HepG2 (cell line): Measurements from ENCODE around the gene INPP1. TPM values are rescaled to one million over a fixed set of nuclear protein-coding genes. Genes with fewer than 3 reads are reported as not detected.

ENCODE experiments used
- ATAC-seq: fragments of 200-7000 bp; cut with Tn5 transposase; 3 replicates; pipeline ENCODE4 v1.9.1; 2020; ENCODE audit warnings: mild to moderate bottlenecking, moderate library complexity
- BruUV-seq: library from RNA; stranded (reverse); fragments of 400-500 nt; replicated peaks from 2 replicates; lab custom pipeline; 2021; lab: Mats Ljungman, UMichigan
- CTCF ChIA-PET: fragments of 300-600 bp; formaldehyde crosslinking; extraction: SDS; loops from one replicate; lab custom pipeline; 2021; ENCODE audit warnings: low total read pairs, inconsistent platforms, low intra/inter-chr PET ratio; lab: Yijun Ruan, JAX
- POLR2A ChIA-PET: fragments of 350-600 bp; sonication (Branson Sonifier 250); formaldehyde crosslinking; loops from one replicate; lab custom pipeline; 2020; ENCODE audit warnings: antibody characterized with exemption, inconsistent platforms; lab: Yijun Ruan, JAX
- DNase-seq: peaks from one replicate; pipeline ENCODE4 v3.0.0-alpha.2; 2015; ENCODE audit warnings: low spot score
- FAIRE-seq: peaks from 3 replicates; lab custom pipeline; 2011; peaks lifted over from hg19 to GRCh38; lab: Jason Lieb, UNC
- H2AFZ ChIP-seq: one replicate; pipeline ENCODE4 v1.6.1; 2011; ENCODE audit warnings: low read length, inconsistent platforms
- H3K27ac ChIP-seq: fragments of 300-600 bp; 3 replicates; pipeline ENCODE4 v1.8.0; 2011; ENCODE audit warnings: mixed run types, mild to moderate bottlenecking, mixed read lengths, low read length, inconsistent platforms; ENCODE audit not compliant: insufficient read depth; ENCODE audit errors: extremely low read length
- H3K27me3 ChIP-seq, 2 experiments: fragments of 200-600 bp in 1 of 2; 2 replicates in 1 of 2; 3 replicates in 1 of 2; pipeline versions ENCODE4 v1.6.0 to v1.8.0; 2011; ENCODE audit warnings: low read length in 2 of 2, mild to moderate bottlenecking in 2 of 2, moderate library complexity in 2 of 2, inconsistent platforms in 1 of 2; ENCODE audit not compliant: insufficient read depth in 2 of 2, control insufficient read depth in 1 of 2
- H3K36me3 ChIP-seq, 2 experiments: fragments of 200-600 bp in 1 of 2; replicated peaks in 1 of 2; 2 replicates in 1 of 2; 3 replicates in 1 of 2; pipeline versions ENCODE4 v1.5.1 to v1.8.0; 2011; ENCODE audit warnings: low read length in 2 of 2, inconsistent platforms in 1 of 2; ENCODE audit not compliant: insufficient read depth in 2 of 2, control insufficient read depth in 1 of 2
- H3K4me1 ChIP-seq: 2 replicates; pipeline ENCODE4 v1.5.1; 2012; ENCODE audit warnings: low read length, inconsistent platforms; ENCODE audit not compliant: insufficient read depth
- H3K4me2 ChIP-seq: 2 replicates; pipeline ENCODE4 v1.6.0; 2011; ENCODE audit warnings: low read depth, low read length, inconsistent platforms
- H3K4me3 ChIP-seq, 3 experiments: fragments of 200-600 bp in 1 of 3; sonication (generic), shearing (Covaris generic) in 1 of 3; replicated peaks in 1 of 3; 2 replicates each; pipeline ENCODE4 v1.5.1; 2011 to 2016; ENCODE audit warnings: low read length in 3 of 3, inconsistent platforms in 2 of 3, low read depth in 2 of 3, mild to moderate bottlenecking in 2 of 3, control low read depth in 1 of 3, mixed read lengths in 1 of 3; ENCODE audit not compliant: insufficient read depth in 1 of 3
- H3K79me2 ChIP-seq: one replicate; pipeline ENCODE4 v1.6.1; 2011; ENCODE audit warnings: low read length, inconsistent platforms; ENCODE audit not compliant: insufficient read depth
- H3K9ac ChIP-seq: 2 replicates; pipeline ENCODE4 v1.6.0; 2011; ENCODE audit warnings: mild to moderate bottlenecking, low read depth, low read length, inconsistent platforms; ENCODE audit not compliant: insufficient read depth
- H3K9me3 ChIP-seq: 2 replicates; pipeline ENCODE4 v1.5.1; 2012; ENCODE audit warnings: mild to moderate bottlenecking, low read length
- H4K20me1 ChIP-seq: 2 replicates; pipeline ENCODE4 v1.6.0; 2011; ENCODE audit warnings: inconsistent platforms, mild to moderate bottlenecking, low read length, moderate library complexity; ENCODE audit not compliant: insufficient read depth
- RFXAP ChIP-seq: sonication (generic); formaldehyde crosslinking; IDR thresholded peaks from 2 replicates; pipeline ENCODE4 v1.4.0; 2020; ENCODE audit warnings: missing genetic modification reagents, borderline replicate concordance
- ZNF260 ChIP-seq: sonication (generic); formaldehyde crosslinking; IDR thresholded peaks from 2 replicates; pipeline ENCODE4 v1.4.0; 2020; ENCODE audit warnings: missing genetic modification reagents, low read depth, mild to moderate bottlenecking, borderline replicate concordance
- WGBS: methylation state at CpG from one replicate; pipeline ENCODE4 v1.1.6; 2017; ENCODE audit warnings: low lambda C conversion rate; 5-methylcytosine and 5-hydroxymethylcytosine counted together
- in situ Hi-C: cut with HindIII; loops from 2 replicates; pipeline ENCODE4 v1.10.0; 2017; ENCODE audit warnings: low pct_unique_long_range_greater_than_20kb; ENCODE audit not compliant: extremely low pct_ligation_motif_present
- intact Hi-C: fragments of 100-400 bp; cut with micrococcal nuclease; formaldehyde crosslinking; loops from one replicate; pipeline ENCODE4 v1.10.0; 2022; ENCODE audit not compliant: unreplicated experiment
- polyA plus RNA-seq, 8 experiments: library from polyadenylated mRNA; depleted of rRNA in 3 of 8; stranded (reverse) in 7 of 8; unstranded in 1 of 8; fragments of >200 nt; fragmentation: Illumina TruSeq in 4 of 8; extraction: Trizol in 4 of 8; gene quantifications; 2 replicates each; pipeline versions ENCODE4 v1.2.1 to v1.2.3, GENCODE V29; 2011 to 2016; ENCODE audit warnings: low read depth in 4 of 8, missing spikeins in 1 of 8, mixed read lengths in 1 of 8; ENCODE audit not compliant: insufficient read depth in 1 of 8
- total RNA-seq, 5 experiments: library from RNA; depleted of rRNA; stranded (reverse); fragments of >200 nt; fragmentation: Illumina TruSeq; extraction: Trizol; gene quantifications; 2 replicates each; pipeline ENCODE4 v1.2.3, GENCODE V29; 2016; ENCODE audit warnings: low read depth in 1 of 5
- TF ChIP-seq, protein P1 (sequence below): IDR thresholded peaks from 2 replicates; pipeline ENCODE4 v1.4.0; 2020; ENCODE audit warnings: mild to moderate bottlenecking, missing genetic modification reagents
- TF ChIP-seq, protein P2 (sequence below): sonication (generic); formaldehyde crosslinking; IDR thresholded peaks from 2 replicates; pipeline ENCODE4 v1.5.0; 2020; ENCODE audit warnings: mild to moderate bottlenecking, missing genetic modification reagents

The INPP1 gene
- total and polyA plus RNA-seq, 2 of the 13 experiments (the other 11 are each of a cell fraction or from before 2014, with no cell fraction given), result 10.0 to 13.3 TPM

DNA sequence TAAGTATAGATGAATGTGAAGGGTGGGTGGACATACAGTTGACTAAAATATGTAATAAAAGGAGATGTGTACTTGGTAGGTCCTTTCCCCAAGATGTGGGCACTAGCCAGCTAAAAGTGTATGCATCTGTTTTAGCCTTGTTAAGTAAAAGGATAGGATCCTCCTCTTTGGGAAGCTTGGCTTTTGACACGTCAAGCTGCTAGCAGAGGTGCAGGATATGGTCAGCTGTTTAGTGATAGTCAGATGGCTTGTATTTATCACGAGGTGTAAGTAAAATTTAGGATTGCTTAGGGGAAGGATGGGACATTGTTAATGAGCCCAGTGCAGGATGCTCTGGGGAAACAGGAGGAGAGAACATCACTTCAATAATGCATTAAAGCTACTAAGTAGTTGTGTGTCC lies 66.2 kb downstream of the INPP1 start (continued):
- TF ChIP-seq, protein P1, sequence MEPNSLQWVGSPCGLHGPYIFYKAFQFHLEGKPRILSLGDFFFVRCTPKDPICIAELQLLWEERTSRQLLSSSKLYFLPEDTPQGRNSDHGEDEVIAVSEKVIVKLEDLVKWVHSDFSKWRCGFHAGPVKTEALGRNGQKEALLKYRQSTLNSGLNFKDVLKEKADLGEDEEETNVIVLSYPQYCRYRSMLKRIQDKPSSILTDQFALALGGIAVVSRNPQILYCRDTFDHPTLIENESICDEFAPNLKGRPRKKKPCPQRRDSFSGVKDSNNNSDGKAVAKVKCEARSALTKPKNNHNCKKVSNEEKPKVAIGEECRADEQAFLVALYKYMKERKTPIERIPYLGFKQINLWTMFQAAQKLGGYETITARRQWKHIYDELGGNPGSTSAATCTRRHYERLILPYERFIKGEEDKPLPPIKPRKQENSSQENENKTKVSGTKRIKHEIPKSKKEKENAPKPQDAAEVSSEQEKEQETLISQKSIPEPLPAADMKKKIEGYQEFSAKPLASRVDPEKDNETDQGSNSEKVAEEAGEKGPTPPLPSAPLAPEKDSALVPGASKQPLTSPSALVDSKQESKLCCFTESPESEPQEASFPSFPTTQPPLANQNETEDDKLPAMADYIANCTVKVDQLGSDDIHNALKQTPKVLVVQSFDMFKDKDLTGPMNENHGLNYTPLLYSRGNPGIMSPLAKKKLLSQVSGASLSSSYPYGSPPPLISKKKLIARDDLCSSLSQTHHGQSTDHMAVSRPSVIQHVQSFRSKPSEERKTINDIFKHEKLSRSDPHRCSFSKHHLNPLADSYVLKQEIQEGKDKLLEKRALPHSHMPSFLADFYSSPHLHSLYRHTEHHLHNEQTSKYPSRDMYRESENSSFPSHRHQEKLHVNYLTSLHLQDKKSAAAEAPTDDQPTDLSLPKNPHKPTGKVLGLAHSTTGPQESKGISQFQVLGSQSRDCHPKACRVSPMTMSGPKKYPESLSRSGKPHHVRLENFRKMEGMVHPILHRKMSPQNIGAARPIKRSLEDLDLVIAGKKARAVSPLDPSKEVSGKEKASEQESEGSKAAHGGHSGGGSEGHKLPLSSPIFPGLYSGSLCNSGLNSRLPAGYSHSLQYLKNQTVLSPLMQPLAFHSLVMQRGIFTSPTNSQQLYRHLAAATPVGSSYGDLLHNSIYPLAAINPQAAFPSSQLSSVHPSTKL (CRISPR knock-in tag), result no peak
- TF ChIP-seq ZNF260 (no peak), RFXAP (CRISPR knock-in tag) (no peak)

DNA sequence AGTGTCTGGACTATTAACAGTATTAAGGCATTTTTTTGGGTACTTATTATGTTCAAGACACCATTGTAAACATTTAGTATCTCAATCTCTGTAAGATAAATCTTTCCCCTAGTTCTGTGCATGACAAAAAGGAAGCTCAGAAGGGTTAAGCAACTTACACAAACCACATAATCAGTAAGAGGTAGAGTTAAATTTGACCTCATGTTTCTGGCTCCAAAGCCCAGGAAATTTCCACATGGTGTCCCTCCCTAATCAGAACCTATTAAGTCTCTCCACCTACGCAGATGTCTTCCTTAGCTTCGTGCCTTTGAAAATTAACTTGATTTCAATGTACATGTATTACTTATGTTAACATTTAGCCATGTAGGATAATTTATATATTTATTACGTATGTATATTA lies 66.8 kb downstream of the INPP1 start:
- H3K27ac ChIP-seq, result no peak overlapping the region
- H3K4me3 ChIP-seq, result no peak overlapping the region
- H3K27me3 ChIP-seq, result peaks cover 3 to 35% of the 10 kb centered on the region in 2 experiments; a peak in 4 of 5 replicates
- ATAC-seq, result no peak
- DNase-seq, result no peak
- H3K79me2 ChIP-seq, result no peaks in the 10 kb centered on the region
- POLR2A ChIA-PET, result no interaction called here
- TF ChIP-seq, protein P2, sequence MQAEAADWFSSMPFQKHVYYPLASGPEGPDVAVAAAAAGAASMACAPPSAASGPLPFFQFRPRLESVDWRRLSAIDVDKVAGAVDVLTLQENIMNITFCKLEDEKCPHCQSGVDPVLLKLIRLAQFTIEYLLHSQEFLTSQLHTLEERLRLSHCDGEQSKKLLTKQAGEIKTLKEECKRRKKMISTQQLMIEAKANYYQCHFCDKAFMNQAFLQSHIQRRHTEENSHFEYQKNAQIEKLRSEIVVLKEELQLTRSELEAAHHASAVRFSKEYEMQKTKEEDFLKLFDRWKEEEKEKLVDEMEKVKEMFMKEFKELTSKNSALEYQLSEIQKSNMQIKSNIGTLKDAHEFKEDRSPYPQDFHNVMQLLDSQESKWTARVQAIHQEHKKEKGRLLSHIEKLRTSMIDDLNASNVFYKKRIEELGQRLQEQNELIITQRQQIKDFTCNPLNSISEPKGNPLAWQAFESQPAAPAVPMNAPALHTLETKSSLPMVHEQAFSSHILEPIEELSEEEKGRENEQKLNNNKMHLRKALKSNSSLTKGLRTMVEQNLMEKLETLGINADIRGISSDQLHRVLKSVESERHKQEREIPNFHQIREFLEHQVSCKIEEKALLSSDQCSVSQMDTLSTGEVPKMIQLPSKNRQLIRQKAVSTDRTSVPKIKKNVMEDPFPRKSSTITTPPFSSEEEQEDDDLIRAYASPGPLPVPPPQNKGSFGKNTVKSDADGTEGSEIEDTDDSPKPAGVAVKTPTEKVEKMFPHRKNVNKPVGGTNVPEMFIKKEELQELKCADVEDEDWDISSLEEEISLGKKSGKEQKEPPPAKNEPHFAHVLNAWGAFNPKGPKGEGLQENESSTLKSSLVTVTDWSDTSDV (CRISPR knock-in tag), result no peak
- no peak for FAIRE-seq
- in situ Hi-C loops, result no loop called here
- 64% methylated on average over 3 of the region's 3 CpGs for WGBS
- CTCF ChIA-PET, result no interaction called here
- peaks cover 14% of the 10 kb centered on the region for H3K4me1 ChIP-seq
- intact Hi-C loops, result no loop called here
- H2AFZ ChIP-seq, result no peak overlapping the region
- H3K36me3 ChIP-seq, result no peaks in the 10 kb centered on the region
- H4K20me1 ChIP-seq, result no peaks in the 10 kb centered on the region
- H3K9ac ChIP-seq, result no peak overlapping the region
- H3K9me3 ChIP-seq, result no peaks in the 10 kb centered on the region
- H3K4me2 ChIP-seq, result no peak overlapping the region
- BruUV-seq, result no TSS peak
